DMS53 treated with DMSO at 0.1 percent for 48 hours (cell line): ENCODE data around the gene ZFYVE16.

Experiments
- DNase-seq: peaks from one replicate; lab custom pipeline; 2025; ENCODE audit not compliant: unreplicated experiment; lab: John Stamatoyannopoulos, UW

Gene ZFYVE16

DNA sequence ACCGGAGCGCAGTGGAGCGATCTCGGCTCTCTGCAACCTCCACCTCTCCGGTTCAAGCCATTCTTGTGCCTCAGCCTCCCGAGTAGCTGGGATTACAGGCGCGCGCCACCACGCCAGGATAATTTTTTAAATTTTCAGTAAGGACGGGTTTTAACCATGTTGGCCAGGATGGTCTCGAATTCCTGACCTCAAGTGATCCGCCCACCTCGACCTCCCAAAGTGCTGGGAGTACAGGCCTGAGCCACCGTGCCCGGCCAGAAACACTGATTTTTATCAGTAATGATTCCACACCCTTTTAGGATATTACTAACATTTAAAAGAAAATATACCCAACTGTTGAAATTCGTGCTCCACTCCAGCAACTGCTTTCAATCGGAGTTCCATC is 79.6 kb downstream of the ZFYVE16 start:
- DNase-seq, result no peak

DNA sequence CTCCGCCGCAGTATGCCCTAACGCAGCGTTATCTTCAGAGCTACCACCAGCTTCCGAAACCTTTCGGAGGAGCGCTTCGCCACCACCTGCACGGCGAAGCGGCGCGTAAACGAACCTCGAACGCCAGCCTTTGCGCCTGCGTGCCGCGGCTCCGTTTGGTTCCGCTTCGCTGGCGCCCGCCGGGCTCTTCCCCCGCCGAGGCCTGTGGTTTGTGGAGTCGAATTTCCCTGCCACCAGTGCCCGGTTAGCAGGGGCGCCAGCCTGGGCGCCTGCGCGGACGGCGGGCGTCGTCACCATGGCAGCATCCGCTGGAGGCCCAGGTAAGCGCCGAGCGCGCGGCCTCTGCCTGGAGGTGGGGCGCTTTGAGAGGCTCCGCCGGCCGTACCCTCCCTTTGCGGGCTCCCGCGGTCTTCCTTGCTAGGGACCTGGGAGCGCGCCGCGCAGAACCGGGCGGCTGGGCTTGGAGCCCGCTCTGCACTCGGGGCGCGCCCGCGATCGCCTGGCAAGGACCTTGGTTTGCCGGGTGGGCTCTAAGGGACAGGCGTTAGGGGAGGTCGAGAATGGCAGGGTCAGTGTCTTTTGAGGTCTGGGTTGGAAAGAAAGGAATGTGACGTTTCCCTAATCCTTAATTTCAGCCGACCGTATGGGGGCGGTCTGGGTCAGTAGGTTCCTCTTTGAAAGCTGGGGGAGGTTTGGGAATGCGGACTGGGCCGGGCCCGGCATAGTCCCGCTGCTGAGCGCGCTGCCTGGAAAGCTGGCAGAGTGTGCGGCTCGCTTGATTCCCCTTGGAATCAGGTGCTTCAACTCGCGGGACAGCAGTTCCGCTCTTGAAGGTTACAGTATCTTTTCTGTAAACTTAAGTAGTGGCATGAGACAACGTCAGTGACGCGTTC is 80.2 kb downstream of the ZFYVE16 start, which contains the start of gene FAM151B:
FAM151B (plus strand) TSS at position 272 of the 893 bp plus-strand sequence; CDS start at position 296, 24 bp downstream.
- DNase-seq, result peak; percentile 95

DNA sequence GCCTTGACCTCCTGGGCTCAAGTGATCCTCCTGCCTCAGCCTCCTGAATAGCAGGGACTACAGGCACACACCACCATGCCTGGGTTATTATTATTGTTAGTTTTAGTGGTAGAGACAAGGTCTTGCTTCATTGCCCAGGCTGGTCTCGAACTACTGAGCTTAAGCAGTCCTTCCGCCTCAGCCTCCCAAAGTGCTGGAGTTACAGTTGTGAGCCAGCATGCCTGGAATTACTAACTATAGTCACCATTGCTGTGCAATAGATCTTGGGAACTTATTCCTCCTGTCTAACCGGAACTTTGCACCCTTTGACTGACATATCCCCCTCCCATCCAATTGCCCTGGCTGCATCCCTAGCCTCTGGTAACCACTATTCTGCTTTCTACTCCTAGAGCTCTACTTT is 83.4 kb downstream of the ZFYVE16 start:
- no peak for DNase-seq

DNA sequence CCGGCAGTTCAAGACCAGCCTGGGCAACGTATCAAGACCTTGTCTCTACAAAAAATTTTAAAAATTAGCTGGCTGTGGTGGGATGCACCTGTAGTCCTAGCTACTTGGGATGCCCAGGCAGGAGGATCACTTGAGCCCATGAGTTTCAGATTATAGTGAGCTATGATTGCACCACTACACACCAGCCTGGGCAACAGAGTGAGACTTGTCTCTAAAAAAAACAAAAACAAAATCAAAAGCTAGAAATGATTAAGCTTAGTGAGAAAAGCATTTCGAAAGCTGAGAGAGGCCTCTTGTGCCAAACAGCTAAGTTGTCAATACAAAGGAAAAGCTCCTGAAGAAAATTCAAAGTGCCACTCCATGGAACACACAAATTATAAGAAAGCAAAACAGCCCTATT is 84.9 kb downstream of the ZFYVE16 start:
- no peak for DNase-seq

DNA sequence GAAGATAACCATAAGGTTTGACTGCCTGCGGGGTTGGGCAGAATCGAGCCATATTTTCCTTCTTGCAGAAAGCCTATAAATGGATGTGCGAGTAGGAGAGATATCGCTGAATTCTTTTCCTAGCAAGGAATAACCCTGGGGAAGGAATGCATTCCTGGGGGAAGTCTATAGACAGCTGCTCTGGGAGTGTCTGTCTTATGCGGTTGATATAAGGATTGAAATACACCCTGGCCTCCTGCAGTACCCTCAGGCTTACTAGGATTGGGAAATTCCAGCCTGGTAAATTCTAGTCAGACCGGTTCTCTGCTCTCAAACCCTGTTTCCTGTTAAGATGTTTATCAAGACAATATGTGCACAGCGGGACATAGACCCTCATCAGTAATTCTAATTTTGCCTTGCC is 85.6 kb downstream of the ZFYVE16 start:
- DNase-seq, result peak; percentile 24

DNA sequence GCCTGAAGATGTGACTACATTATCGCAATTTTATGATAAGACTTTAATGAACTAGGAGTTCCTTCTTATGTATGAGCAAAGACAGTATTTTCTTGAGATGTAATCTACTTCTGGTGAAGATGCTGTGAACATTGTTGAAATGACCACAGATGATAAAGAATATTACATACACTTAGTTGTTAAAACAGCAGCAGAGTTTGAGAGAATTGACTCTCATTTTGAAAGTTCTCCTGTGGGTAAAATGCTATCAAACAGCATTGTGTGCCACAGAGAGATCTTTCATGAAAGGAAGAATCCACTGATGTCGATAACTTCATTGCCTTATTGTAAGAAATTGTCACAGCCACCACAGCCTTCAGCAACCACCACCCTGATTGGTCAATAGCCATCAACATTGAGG is 88.0 kb downstream of the ZFYVE16 start:
- no peak for DNase-seq

DNA sequence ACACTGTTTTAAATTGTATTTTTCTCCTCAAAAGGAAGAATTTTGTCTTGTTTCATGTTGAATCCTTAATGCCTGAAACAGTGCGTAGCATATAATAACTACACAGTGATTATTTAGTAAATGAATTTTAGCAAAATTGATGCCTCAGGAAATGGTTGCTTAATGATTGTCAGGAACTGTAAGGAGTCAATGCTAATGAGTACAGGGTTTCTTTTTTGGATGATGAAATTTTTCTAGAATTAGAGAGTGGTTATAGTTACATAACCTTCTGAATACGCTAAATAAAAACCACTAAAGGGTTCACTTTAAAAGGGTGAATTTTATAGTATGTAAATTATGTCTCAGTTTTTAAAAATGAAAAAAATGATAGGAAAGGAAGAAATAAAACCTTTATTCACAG is 94.9 kb downstream of the ZFYVE16 start:
- no peak for DNase-seq

DNA sequence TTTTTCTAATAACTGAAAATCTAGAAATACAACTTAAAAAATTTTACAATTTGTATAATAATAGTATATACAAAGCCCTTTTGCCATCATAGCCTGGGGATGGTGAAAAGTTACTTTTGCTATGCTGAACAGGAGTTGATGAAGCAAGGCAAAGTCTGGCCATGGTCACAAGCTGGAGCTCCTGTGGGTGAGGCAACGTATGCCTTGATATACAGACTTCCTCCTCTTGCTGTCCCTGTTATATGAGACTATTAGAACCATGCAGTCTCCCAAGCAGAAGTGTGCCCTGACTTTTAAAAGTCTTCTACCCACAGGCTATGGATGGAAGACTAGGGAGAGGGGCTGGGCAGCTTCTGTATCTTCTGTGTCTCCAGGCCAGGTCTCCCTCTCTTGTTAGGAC is 95.8 kb downstream of the ZFYVE16 start:
- DNase-seq, result no peak

DNA sequence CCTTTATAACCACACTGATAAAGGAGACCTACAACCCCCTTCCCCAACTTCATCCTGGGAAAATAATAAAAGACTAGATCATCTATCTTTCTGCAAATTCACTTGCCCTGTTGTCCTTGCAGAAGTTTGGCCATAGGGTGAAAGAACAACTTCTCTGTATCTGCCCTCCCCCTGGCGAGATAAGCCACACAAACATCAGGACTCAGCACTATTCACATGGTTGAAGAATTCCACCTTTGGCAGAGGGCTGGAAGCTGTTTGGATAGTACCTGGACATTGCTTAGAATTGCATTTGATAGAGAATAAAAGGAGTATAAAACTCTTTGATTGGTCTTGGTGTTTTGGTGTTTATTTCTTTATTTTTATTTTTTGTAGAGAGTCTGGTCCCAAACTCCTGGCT is 97.0 kb downstream of the ZFYVE16 start:
- no peak for DNase-seq

DNA sequence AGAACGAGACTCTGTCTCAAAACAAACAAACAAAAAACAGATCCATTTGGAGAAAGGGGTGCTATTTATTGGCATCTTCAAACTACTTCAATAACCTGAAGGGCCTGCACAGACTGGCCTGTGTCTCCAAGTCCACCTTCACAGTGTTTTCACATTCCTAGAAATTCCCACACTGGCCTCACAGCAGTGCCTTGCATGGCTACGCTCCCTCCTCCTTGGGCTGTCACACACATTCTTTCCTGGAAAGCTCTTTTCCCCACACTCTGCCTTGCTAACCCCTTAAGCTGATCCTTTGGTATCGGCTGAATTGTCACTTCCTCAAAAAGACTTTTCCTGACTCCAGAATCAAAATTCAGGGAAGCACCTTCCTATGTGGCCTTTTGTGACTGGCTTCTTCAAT is 99.8 kb downstream of the ZFYVE16 start:
- no peak for DNase-seq

DNA sequence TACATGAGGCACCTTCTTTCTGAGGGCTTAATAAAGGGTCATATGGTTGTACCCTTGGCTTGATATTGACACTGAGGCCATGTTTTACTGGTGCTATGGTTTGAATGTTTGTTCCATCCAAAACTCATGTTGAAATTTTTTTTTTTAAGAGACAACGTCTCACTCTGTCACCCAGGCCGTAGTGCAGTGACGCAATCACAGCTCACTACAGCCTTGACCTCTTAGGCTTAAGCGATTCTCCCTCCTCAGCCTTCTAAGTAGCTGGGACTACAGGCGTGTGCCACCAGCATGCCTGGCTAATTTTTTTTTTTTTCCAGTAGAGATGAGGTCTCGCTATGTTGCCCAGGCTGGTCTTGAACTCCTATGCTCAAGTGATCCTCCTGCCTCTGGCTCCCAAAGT is 101.0 kb downstream of the ZFYVE16 start:
- DNase-seq, result no peak

DNA sequence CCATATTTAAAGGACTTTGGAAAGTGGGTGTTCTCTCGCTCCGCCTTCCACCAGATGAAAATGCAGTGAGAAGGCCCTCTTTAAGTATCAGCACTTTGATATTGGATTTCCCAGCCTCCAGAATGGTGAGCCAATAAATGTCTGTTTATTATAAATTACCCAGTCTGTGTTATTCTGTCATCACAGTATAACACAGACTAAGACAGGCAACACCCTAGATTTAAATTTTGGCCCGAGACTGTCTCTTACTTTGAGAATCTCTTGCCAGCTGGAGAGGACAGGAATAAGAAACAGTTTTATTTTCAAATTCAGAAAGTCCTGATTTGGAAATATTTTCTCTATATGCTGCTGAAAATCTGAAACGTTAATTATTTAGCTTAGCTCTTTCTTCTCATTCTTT is 101.5 kb downstream of the ZFYVE16 start:
- no peak for DNase-seq

DNA sequence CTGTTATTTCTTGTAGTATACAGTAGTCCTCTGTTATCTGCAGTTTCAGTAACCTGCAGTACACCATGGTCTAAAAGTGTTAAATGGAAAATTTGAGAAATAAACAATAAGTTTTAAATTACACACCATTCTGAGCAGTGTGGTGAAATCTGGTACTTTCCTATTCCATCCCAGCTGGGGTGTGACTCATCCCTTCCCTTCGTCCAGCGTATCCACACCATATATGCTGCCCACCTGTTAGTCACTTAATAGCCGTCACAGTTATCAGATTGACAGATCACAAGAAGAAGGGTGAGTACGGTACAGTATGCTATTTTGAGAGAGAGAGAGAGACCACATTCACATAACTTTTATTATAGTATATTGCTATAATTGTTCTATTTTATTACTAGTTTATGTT is 109.0 kb downstream of the ZFYVE16 start:
- no peak for DNase-seq
